Fibroblast of skin of left biceps (primary cell): ENCODE measurements around the gene DCDC2B.

Source experiments
- DNase-seq, 2 experiments: peaks; one replicate each; pipeline ENCODE4 v3.0.0-alpha.2; 2013; ENCODE audit warnings: low read depth in 2 of 2

The DCDC2B gene

GRCh38 chr1:32221980-32222755 is 13.3 kb downstream of the DCDC2B start, which contains the start of the genes EIF3I and TMEM234:
Gene EIF3I, plus strand, starts transcription at chr1:32222407. Its CDS starts 35 bp downstream, at chr1:32222442.
Gene TMEM234, minus strand, starts transcription at chr1:32222353. Its CDS starts 31 bp downstream, at chr1:32222322.
- DNase-seq = peak; percentile 64 to 74

- no peak for DNase-seq
These were observed 14.8 kb downstream of the DCDC2B start for GRCh38 chr1:32223683-32224082.

GRCh38 chr1:32224285-32224684 is 15.4 kb downstream of the DCDC2B start:
- no peak for DNase-seq

- no peak for DNase-seq
These were observed 19.9 kb downstream of the DCDC2B start for GRCh38 chr1:32228771-32229170.

GRCh38 chr1:32231843-32232432 is 23.0 kb downstream of the DCDC2B start:
- DNase-seq = no peak

- no peak for DNase-seq
These were observed 23.8 kb downstream of the DCDC2B start for GRCh38 chr1:32232558-32233304.

- DNase-seq = no peak
These were observed 25.9 kb downstream of the DCDC2B start for GRCh38 chr1:32234792-32235191.

GRCh38 chr1:32239337-32239736 is 30.4 kb downstream of the DCDC2B start:
- DNase-seq = no peak

- no peak for DNase-seq
These were observed 30.9 kb downstream of the DCDC2B start for GRCh38 chr1:32239790-32240139.

GRCh38 chr1:32240140-32240951 is 31.5 kb downstream of the DCDC2B start:
- DNase-seq = no peak

GRCh38 chr1:32241001-32241763 is 32.3 kb downstream of the DCDC2B start:
- DNase-seq = no peak

GRCh38 chr1:32242341-32242851 is 33.5 kb downstream of the DCDC2B start:
- DNase-seq = no peak

GRCh38 chr1:32246888-32247273 is 38.0 kb downstream of the DCDC2B start, which contains the start of gene FAM167B:
Gene FAM167B, plus strand, starts transcription at chr1:32247222. Its CDS starts 200 bp downstream, at chr1:32247422.
- DNase-seq = peak in 1 of 2 experiments; percentile 20

GRCh38 chr1:32247452-32247851 is 38.6 kb downstream of the DCDC2B start:
- no peak for DNase-seq

- no peak for DNase-seq
These were observed 39.3 kb downstream of the DCDC2B start for GRCh38 chr1:32247983-32248889.

- DNase-seq = no peak
These were observed 41.1 kb downstream of the DCDC2B start for GRCh38 chr1:32249831-32250525.

- no peak for DNase-seq
These were observed 42.2 kb downstream of the DCDC2B start, which contains the start of gene LCK for GRCh38 chr1:32250893-32251716. Gene LCK, plus strand, starts transcription at chr1:32251265. Its CDS starts 23,065 bp downstream, at chr1:32274330.
